RWPE2 (cell line): ENCODE results near the gene MAPKAPK3.

ENCODE experiments used
- ATAC-seq: fragments of 200-7000 bp; cut with Tn5 transposase; 3 replicates; pipeline ENCODE4 v1.9.1; 2021; ENCODE audit warnings: low read depth
- DNase-seq: peaks from one replicate; pipeline ENCODE4 v3.0.0-alpha.2; 2020; ENCODE audit warnings: low spot score
- H3K27ac ChIP-seq: fragments of 450-650 bp; 2 replicates; pipeline ENCODE4 v1.5.1; 2017; ENCODE audit warnings: mild to moderate bottlenecking; ENCODE audit not compliant: poor library complexity, severe bottlenecking
- H3K27me3 ChIP-seq: fragments of 250-450 bp; sonication (Bioruptor Pico); 2 replicates; pipeline ENCODE4 v1.5.1; 2021; ENCODE audit warnings: mild to moderate bottlenecking, moderate library complexity; ENCODE audit not compliant: insufficient read depth, poor library complexity, severe bottlenecking
- H3K36me3 ChIP-seq: fragments of 250-450 bp; sonication (Bioruptor Pico); 2 replicates; pipeline ENCODE4 v1.5.1; 2020; ENCODE audit warnings: low read depth, mild to moderate bottlenecking, moderate library complexity
- H3K4me1 ChIP-seq: fragments of 250-450 bp; sonication (Bioruptor Pico); 2 replicates; pipeline ENCODE4 v1.5.1; 2021; ENCODE audit warnings: mild to moderate bottlenecking, moderate library complexity; ENCODE audit not compliant: insufficient read depth, poor library complexity, severe bottlenecking
- H3K4me3 ChIP-seq: fragments of 250-450 bp; sonication (Bioruptor Pico); 2 replicates; pipeline ENCODE4 v1.5.1; 2021; ENCODE audit warnings: mild to moderate bottlenecking, moderate library complexity; ENCODE audit not compliant: severe bottlenecking
- H3K9me3 ChIP-seq: fragments of 250-450 bp; sonication (Bioruptor Pico); 2 replicates; pipeline ENCODE4 v1.5.1; 2021; ENCODE audit warnings: mild to moderate bottlenecking, moderate library complexity; ENCODE audit not compliant: severe bottlenecking
- TF ChIP-seq, protein P1 (sequence below): fragments of 450-650 bp; IDR thresholded peaks from one replicate; pipeline ENCODE4 v1.5.1; 2017; ENCODE audit warnings: mild to moderate bottlenecking, moderate library complexity; ENCODE audit not compliant: poor library complexity, severe bottlenecking

MAPKAPK3 gene

DNA sequence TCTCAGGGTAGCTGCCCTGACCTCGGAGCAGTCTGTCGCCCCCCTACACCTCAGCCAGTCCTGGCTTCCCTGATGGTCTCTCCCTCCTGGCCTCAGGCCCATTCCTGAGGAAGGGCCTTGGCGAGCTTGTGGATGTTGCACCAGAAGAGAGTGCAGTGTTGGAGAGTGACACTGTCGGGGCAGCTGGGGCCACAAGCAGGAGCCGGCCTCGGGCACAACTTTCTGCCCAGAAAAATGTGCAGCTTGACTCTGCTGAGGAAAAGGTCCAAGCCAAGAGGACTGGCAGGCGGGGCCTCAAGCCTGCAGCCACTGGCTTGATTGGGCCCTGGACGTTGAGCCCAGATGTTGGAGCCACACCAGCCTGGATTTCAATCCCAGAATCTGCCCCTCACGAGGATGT lies 34.9 kb upstream of the MAPKAPK3 start:
- Histone ChIP-seq H3K9me3 (no peaks in the 10 kb centered on the region), H3K4me3 (no peak overlapping the region), H3K4me1 (no peaks in the 10 kb centered on the region), H3K27ac (no peak overlapping the region), H3K27me3 (no peaks in the 10 kb centered on the region), H3K36me3 (peaks cover 10% of the 10 kb centered on the region; the same call in 1 of the 2 replicates)
- no peak for DNase-seq
- ATAC-seq: no peak
- TF ChIP-seq, protein P1, sequence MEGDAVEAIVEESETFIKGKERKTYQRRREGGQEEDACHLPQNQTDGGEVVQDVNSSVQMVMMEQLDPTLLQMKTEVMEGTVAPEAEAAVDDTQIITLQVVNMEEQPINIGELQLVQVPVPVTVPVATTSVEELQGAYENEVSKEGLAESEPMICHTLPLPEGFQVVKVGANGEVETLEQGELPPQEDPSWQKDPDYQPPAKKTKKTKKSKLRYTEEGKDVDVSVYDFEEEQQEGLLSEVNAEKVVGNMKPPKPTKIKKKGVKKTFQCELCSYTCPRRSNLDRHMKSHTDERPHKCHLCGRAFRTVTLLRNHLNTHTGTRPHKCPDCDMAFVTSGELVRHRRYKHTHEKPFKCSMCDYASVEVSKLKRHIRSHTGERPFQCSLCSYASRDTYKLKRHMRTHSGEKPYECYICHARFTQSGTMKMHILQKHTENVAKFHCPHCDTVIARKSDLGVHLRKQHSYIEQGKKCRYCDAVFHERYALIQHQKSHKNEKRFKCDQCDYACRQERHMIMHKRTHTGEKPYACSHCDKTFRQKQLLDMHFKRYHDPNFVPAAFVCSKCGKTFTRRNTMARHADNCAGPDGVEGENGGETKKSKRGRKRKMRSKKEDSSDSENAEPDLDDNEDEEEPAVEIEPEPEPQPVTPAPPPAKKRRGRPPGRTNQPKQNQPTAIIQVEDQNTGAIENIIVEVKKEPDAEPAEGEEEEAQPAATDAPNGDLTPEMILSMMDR: no peak

DNA sequence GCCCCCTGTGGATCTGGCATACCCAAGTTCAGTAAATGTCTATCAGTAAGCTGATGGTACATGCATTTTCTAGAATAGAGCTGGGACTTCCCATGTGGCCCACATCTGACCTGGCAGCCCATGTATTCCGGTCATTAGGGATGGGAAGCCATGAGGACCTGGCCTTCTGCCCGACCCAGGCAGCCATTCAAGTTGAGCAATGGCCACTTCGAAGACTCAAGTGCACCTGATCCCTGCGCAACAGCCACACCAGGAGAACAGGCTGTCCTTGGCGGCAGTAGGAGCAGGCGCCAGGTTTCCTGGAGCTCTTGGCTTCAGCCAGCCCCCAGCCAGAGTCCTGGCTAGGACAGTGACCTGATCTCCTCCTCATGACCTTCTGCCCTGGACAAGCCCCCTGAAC lies 33.1 kb upstream of the MAPKAPK3 start:
- Histone ChIP-seq H3K27ac (no peak overlapping the region), H3K9me3 (no peaks in the 10 kb centered on the region), H3K4me1 (no peaks in the 10 kb centered on the region), H3K27me3 (no peaks in the 10 kb centered on the region), H3K36me3 (peaks cover 4% of the 10 kb centered on the region; the same call in 1 of the 2 replicates), H3K4me3 (no peak overlapping the region)
- TF ChIP-seq, protein P1: no peak
- ATAC-seq: no peak
- no peak for DNase-seq

- H3K9me3 ChIP-seq: no peaks in the 10 kb centered on the region
- DNase-seq: no peak
- TF ChIP-seq, protein P1: no peak
- H3K27ac ChIP-seq: no peak overlapping the region
- peaks cover 4% of the 10 kb centered on the region; the same call in 1 of the 2 replicates for H3K36me3 ChIP-seq
- no peak for ATAC-seq
- no peak overlapping the region for H3K4me3 ChIP-seq
- H3K4me1 ChIP-seq: no peaks in the 10 kb centered on the region
- no peaks in the 10 kb centered on the region for H3K27me3 ChIP-seq
Measured at GRCh38 chr3:50584391-50584790, 32.6 kb upstream of the MAPKAPK3 start.

DNA sequence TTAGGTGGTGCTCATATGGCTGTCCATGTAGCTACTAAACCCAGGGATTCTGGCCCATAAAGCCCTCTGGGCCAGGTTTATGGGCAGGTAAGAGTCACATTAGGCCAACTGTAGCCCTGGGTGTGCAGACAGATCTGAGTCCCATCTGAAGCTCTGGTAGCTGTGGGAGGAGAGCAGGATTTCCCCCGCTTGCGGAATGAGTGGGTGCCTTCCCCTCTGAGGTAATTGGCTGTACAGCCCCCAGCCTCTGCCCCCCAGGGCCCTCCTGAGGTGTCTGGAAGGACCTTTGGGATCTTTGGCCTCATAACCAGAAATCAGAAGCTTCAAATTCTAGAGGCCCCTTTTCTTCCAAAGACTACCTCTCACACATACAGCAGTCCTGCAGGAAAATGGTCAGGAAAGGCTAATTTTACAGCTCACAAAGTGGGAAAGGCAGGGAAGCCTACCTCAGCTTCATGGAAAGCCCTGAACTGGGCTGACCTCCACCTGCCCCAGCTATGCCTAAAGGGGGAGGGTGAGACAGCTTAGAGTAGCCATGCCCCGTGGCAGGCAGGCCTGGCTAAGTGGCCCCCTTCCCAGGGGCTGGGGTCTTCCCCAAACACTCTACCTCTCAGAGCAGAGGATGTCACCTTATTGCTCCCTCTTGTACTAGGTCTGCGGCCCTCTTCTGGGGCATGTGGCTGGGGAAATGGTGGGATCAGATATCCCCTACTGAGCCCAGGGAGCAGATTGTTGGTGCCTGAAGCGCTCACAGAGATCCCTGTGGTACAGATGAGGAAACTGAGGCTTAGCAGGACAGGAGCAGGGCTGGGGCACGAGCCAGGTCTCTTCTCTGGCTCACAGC lies 30.8 kb upstream of the MAPKAPK3 start:
- Histone ChIP-seq H3K4me1 (peaks cover 3% of the 10 kb centered on the region), H3K27ac (no peak overlapping the region), H3K27me3 (no peaks in the 10 kb centered on the region), H3K9me3 (no peaks in the 10 kb centered on the region), H3K4me3 (no peak overlapping the region), H3K36me3 (peaks cover 2% of the 10 kb centered on the region; the same call in 1 of the 2 replicates)
- no peak for DNase-seq
- TF ChIP-seq, protein P1: no peak
- ATAC-seq: no peak

- Histone ChIP-seq H3K27ac (no peak overlapping the region), H3K4me3 (no peak overlapping the region), H3K9me3 (no peaks in the 10 kb centered on the region), H3K4me1 (peaks cover 7% of the 10 kb centered on the region), H3K36me3 (no peaks in the 10 kb centered on the region), H3K27me3 (no peaks in the 10 kb centered on the region)
- ATAC-seq (no peak), DNase-seq (no peak)
- TF ChIP-seq, protein P1: no peak
Measured at GRCh38 chr3:50586763-50587070, 30.2 kb upstream of the MAPKAPK3 start.
